ENCODE data around the gene NHERF1.

NHERF1 gene

DNA sequence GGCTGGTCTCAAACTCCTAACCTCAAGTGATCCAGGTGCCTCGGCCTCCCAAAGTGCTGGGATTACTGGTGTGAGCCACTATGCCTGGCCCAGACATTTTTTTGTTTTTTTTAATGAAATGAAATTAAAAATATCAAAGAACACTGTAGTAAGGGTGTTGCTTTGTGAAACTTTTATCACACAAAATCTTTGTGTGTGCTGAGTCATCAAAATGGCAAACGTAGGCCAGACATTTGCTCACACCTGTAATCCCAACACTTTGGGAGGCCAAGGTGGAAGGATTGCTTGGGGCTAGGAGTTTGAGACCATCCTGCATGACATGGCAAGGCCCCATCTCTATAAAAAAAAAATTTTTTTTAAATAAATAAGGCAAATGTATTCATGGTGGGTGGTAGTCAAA is 18.0 kb downstream of the NHERF1 start:
- TF ChIP-seq FOXM1 (IDR thresholded peaks at IDR 0.05; ENCODE audit: borderline replicate concordance, low read depth): no peak
- TF ChIP-seq EP300 (IDR thresholded peaks at IDR 0.05; ENCODE audit: borderline replicate concordance): no peak
- TF ChIP-seq, protein P1, sequence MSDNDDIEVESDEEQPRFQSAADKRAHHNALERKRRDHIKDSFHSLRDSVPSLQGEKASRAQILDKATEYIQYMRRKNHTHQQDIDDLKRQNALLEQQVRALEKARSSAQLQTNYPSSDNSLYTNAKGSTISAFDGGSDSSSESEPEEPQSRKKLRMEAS (IDR thresholded peaks at IDR 0.05): no peak
- no peak for TF ChIP-seq YY1 (IDR thresholded peaks at IDR 0.05; ENCODE audit: low read depth)
- no peak for TF ChIP-seq CREB1 (IDR thresholded peaks at IDR 0.05; ENCODE audit: low read depth)
- no peak for TF ChIP-seq TEAD4 (IDR thresholded peaks at IDR 0.05)
- TF ChIP-seq CEBPB (IDR thresholded peaks at IDR 0.05): no peak
- no peak for TF ChIP-seq TAF1 (IDR thresholded peaks at IDR 0.05; ENCODE audit: low read depth)
- no peak for TF ChIP-seq NFIC (IDR thresholded peaks at IDR 0.05)
- TF ChIP-seq, protein P2, sequence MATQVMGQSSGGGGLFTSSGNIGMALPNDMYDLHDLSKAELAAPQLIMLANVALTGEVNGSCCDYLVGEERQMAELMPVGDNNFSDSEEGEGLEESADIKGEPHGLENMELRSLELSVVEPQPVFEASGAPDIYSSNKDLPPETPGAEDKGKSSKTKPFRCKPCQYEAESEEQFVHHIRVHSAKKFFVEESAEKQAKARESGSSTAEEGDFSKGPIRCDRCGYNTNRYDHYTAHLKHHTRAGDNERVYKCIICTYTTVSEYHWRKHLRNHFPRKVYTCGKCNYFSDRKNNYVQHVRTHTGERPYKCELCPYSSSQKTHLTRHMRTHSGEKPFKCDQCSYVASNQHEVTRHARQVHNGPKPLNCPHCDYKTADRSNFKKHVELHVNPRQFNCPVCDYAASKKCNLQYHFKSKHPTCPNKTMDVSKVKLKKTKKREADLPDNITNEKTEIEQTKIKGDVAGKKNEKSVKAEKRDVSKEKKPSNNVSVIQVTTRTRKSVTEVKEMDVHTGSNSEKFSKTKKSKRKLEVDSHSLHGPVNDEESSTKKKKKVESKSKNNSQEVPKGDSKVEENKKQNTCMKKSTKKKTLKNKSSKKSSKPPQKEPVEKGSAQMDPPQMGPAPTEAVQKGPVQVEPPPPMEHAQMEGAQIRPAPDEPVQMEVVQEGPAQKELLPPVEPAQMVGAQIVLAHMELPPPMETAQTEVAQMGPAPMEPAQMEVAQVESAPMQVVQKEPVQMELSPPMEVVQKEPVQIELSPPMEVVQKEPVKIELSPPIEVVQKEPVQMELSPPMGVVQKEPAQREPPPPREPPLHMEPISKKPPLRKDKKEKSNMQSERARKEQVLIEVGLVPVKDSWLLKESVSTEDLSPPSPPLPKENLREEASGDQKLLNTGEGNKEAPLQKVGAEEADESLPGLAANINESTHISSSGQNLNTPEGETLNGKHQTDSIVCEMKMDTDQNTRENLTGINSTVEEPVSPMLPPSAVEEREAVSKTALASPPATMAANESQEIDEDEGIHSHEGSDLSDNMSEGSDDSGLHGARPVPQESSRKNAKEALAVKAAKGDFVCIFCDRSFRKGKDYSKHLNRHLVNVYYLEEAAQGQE (IDR thresholded peaks at IDR 0.05; ENCODE audit: low read depth): no peak
- TF ChIP-seq ZBTB7A (IDR thresholded peaks at IDR 0.05; ENCODE audit: low read depth): no peak

DNA sequence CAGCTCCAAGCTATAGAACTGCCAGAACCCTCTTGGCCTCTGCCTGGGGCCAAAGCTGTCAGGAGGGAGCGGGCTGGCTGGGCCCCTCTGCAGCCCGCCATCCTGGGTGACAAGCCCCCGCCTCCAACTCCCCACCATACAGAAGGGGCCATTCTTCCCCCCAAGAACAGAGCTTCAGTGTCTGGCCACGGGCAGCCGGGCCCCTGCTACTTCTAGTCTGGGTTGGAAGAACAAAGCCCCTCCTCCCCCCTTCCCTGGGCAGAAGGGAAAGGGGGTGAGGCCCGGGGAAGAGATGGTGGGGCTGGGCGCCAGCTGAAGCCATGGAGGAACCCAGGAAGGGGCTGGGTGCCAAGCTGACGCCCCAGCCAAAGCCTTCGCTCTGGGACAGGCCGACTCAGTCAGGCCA is 18.7 kb downstream of the NHERF1 start:
- no peak for TF ChIP-seq EP300 (IDR thresholded peaks at IDR 0.05; ENCODE audit: borderline replicate concordance)

DNA sequence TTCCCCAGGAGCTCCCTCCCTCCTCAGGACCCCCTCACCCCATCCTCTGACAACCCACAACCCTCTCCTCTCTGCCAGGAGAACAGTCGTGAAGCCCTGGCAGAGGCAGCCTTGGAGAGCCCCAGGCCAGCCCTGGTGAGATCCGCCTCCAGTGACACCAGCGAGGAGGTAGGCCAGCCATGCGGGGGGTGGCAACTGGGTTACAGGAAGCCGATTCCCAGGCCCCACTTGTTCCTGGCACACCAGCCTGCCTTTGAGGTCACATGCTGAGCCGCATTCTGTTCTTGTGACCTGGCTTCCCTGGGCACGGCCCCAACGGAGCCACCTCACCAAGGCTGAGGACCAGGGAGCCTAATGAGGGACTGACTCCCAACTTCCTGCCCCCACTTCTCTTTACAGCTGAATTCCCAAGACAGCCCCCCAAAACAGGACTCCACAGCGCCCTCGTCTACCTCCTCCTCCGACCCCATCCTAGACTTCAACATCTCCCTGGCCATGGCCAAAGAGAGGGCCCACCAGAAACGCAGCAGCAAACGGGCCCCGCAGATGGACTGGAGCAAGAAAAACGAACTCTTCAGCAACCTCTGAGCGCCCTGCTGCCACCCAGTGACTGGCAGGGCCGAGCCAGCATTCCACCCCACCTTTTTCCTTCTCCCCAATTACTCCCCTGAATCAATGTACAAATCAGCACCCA is 19.8 kb downstream of the NHERF1 start:
- TF ChIP-seq TEAD4 (IDR thresholded peaks at IDR 0.05) (peak; percentile 34; the same call in 1 of the 2 replicates), RAD21 (IDR thresholded peaks at IDR 0.05; ENCODE audit: low read depth) (peak; percentile 6; the same call in 1 of the 2 replicates), NFIC (IDR thresholded peaks at IDR 0.05) (peak; percentile 79), TAF1 (IDR thresholded peaks at IDR 0.05; ENCODE audit: low read depth) (no peak; the same call in 1 of the 2 replicates), YY1 (IDR thresholded peaks at IDR 0.05; ENCODE audit: low read depth) (no peak), EGR1 (IDR thresholded peaks at IDR 0.05) (no peak), ZBTB7A (IDR thresholded peaks at IDR 0.05; ENCODE audit: low read depth) (peak; percentile 33; the same call in 1 of the 2 replicates), CEBPB (IDR thresholded peaks at IDR 0.05) (no peak), EP300 (IDR thresholded peaks at IDR 0.05; ENCODE audit: borderline replicate concordance) (peak; percentile 43; the same call in 1 of the 2 replicates), TCF12 (IDR thresholded peaks at IDR 0.05; ENCODE audit: low read depth) (no peak), FOXM1 (IDR thresholded peaks at IDR 0.05; ENCODE audit: borderline replicate concordance, low read depth) (no peak), CREB1 (IDR thresholded peaks at IDR 0.05; ENCODE audit: low read depth) (no peak)
- TF ChIP-seq, protein P1 (IDR thresholded peaks at IDR 0.05): peak; percentile 82
- TF ChIP-seq, protein P3, sequence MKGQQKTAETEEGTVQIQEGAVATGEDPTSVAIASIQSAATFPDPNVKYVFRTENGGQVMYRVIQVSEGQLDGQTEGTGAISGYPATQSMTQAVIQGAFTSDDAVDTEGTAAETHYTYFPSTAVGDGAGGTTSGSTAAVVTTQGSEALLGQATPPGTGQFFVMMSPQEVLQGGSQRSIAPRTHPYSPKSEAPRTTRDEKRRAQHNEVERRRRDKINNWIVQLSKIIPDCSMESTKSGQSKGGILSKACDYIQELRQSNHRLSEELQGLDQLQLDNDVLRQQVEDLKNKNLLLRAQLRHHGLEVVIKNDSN (IDR thresholded peaks at IDR 0.05): peak; percentile 88
- TF ChIP-seq, protein P2 (IDR thresholded peaks at IDR 0.05; ENCODE audit: low read depth): no peak

DNA sequence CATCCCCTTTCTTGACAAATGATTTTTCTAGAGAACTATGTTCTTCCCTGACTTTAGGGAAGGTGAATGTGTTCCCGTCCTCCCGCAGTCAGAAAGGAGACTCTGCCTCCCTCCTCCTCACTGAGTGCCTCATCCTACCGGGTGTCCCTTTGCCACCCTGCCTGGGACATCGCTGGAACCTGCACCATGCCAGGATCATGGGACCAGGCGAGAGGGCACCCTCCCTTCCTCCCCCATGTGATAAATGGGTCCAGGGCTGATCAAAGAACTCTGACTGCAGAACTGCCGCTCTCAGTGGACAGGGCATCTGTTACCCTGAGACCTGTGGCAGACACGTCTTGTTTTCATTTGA is 20.3 kb downstream of the NHERF1 start:
- no peak for TF ChIP-seq TCF12 (IDR thresholded peaks at IDR 0.05; ENCODE audit: low read depth)
- no peak for TF ChIP-seq EP300 (IDR thresholded peaks at IDR 0.05; ENCODE audit: borderline replicate concordance)
- TF ChIP-seq RAD21 (IDR thresholded peaks at IDR 0.05; ENCODE audit: low read depth): no peak
- TF ChIP-seq, protein P1 (IDR thresholded peaks at IDR 0.05): no peak
- TF ChIP-seq TEAD4 (IDR thresholded peaks at IDR 0.05): no peak
- no peak for TF ChIP-seq ZBTB7A (IDR thresholded peaks at IDR 0.05; ENCODE audit: low read depth)
- TF ChIP-seq YY1 (IDR thresholded peaks at IDR 0.05; ENCODE audit: low read depth): no peak
- TF ChIP-seq CEBPB (IDR thresholded peaks at IDR 0.05): no peak
- TF ChIP-seq NFIC (IDR thresholded peaks at IDR 0.05): no peak

DNA sequence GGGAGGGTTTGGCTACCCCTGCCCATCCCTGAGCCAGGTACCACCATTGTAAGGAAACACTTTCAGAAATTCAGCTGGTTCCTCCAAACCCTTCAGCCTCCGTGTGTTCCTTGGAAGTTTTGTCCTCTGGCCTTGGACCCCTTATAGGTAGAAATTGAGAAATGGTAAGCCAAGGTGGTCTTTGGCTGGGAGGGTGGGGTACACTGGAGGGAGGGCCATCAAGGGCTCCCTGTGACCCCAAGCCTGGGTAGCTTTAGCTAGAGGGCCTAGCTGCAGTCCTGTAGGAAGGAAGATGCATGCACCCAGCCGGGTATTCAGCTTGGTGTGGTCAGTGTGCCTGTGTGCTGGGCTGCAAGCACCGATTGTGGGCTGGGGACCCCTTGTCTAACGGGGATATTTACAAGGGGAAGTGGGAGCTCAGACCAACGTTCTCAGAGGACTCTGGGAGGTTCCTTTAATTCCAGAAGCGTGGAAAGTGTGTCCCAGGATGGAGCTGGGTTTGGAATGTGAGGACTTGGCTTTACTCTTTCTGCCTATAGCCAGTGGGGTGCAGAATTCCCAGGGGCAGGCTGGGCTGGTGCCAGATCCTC is 20.9 kb downstream of the NHERF1 start:
- TF ChIP-seq FOXM1 (IDR thresholded peaks at IDR 0.05; ENCODE audit: borderline replicate concordance, low read depth) (no peak), EP300 (IDR thresholded peaks at IDR 0.05; ENCODE audit: borderline replicate concordance) (no peak), YY1 (IDR thresholded peaks at IDR 0.05; ENCODE audit: low read depth) (no peak), RAD21 (IDR thresholded peaks at IDR 0.05; ENCODE audit: low read depth) (no peak), CEBPB (IDR thresholded peaks at IDR 0.05) (no peak), TAF1 (IDR thresholded peaks at IDR 0.05; ENCODE audit: low read depth) (no peak), ZBTB7A (IDR thresholded peaks at IDR 0.05; ENCODE audit: low read depth) (no peak), TEAD4 (IDR thresholded peaks at IDR 0.05) (no peak), EGR1 (IDR thresholded peaks at IDR 0.05) (no peak)
- TF ChIP-seq, protein P3 (IDR thresholded peaks at IDR 0.05): no peak
